ENCODE measurements around the gene ENDOG.
"Not testable (repeated sequence)": the region's sequence is repeated elsewhere in the genome, so short reads cannot be mapped to it uniquely, and the experiment has no call there.

Gene ENDOG

DNA sequence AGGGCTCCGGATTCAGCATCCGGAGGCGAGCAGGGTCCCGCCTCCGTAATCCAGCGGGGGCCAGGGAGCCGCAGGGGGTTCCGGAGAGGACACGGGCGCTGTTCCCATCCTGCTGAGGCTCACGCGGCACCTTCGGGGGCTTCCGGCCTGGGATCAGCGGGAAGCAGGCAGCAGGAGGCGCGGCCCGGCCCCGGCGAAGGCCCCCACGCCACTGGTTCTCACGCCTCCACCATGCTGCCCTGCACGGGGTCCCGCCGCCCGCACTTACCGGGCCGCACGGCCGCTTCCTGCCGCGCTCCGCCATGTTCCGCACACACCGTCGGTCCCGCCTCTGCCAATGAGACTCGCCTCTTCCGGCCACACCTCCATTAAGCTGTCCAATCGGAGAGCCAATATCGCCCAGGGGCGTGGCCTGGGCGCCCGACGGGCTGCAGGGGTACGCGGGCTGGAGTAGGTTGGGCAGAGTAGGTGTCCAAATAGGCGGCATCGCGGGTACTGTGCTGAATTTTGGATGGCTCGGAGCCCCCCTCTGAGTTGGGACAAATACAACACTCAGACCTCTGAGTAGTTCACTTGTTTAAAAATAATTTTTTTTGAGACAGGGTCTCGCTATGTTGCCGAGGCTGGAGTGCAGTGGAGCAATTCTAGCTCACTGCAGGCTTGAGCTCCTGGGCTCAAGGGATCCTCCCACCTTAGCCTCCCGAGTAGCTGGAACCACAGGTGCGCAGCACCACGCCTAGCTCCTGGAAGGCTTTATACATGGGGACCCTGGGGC, 11.4 kb downstream of the ENDOG start, which contains the start of gene SPOUT1:
Gene SPOUT1, minus strand, starts transcription at position 318 of the 775 bp plus-strand sequence. Its CDS starts 14 bp downstream, at position 304.
- FAIRE-seq: no peak

DNA sequence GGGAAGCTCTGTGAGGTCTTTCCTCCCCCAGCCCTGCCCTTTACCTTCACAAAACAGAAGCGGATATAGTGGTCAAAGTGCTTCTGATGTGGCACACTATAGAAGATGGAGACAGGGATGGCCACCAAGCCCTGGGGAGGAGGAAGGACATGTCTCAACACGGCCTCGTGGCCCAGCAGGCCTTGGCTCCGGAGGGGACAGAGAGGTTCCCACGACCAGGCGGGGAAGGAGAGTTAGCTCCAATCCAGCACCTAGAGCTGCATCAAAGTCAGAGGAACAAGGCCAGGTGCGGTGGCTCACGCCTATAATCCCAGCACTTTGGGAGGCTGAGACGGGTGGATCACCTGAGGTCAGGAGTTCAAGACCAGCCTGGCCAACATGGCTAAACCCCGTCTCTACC, 15.4 kb downstream of the ENDOG start:
- no peak for FAIRE-seq

DNA sequence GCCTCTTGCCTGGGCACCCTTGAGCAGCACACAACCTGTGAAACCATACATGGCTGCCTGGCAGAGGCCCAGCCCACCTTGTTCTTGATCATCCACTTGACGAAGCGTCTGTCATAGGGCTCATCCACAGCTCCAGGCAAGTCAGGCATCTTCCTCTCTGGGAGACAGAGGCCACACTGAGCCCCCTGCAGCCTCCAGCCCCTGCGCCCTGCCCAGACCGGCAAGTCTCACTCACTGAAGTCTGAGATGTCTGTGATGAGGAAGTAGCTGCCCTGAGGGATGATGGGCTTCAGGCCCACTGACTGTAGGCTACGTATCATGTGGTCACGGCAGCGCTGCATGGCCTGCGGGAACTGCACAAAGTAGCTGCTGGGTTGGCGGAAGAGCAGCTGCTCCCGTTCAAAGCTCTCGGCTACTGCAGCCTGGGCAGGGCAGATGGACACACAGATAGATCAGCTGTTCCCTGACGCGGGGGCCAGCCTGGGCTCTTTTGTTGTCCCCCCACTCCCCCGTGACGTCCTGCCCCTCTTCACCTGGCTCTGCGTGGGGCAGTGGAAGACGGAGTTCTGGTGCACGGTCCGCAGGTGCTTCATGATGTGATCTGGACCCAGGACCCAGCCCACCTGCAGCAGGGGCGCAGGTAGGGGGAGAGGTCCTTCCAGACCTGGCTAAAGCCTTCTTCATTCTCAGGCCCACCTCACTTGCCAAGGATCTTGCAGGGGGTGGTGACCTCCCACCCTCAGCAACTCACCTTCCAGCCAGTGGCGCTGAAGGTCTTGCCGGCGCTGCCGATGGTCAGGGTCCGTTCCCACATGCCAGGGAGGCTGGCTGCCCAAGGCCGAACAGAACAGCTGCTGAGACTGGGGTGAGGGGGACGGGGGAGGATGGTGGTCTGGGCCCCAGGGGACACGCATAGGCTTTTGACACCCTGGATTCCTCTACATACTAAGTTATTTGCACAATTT, 17.2 kb downstream of the ENDOG start:
- FAIRE-seq: no peak

DNA sequence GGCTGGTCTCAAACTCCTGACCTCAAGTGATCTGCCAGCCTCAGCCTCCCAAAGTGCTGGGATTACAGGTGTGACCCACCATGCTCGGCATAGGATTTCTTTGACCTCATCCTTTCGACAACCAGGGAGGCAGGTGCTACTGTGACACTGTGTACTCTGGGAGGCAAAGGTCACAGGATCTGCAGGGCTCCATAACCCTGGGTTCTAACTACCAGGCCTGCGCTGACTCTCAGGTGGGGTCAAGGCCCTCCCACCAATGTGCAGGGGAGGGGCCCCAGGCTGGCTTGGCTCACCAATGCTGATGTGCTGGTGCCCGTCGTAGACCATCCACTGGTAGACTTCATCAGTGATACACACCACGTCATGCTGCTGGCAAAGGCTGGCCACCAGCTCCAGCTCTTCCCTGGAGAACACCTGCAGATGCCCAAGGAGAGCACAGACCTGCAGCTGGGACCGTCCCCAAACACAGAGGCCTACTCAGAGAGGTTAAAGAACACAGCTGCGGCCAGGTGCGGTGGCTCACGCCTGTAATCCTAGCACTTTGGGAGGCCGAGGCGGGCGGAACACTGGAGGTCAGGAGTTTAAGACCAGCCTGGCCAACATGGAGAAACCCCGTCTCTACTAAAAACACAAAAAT, 18.3 kb downstream of the ENDOG start:
- FAIRE-seq: no peak

DNA sequence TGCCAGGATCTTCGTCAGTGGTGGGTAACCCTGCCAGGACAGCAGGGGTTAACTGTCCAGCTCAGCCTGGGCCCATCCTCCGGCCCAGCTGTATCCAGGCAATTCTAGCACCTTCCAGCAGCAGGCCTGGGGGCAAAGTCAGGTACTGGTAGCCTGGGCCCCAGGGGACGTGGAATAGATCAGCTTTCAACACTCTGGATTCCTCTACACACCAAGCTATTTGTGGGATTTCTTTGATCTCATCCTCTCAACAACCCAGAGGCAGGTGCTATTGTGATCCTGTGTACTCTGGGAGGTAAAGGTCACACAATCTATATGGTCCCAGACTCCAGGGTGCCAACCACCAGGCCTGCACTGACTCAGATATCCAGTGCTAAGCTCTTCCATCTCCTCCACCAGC, 20.0 kb downstream of the ENDOG start:
- no peak for FAIRE-seq

DNA sequence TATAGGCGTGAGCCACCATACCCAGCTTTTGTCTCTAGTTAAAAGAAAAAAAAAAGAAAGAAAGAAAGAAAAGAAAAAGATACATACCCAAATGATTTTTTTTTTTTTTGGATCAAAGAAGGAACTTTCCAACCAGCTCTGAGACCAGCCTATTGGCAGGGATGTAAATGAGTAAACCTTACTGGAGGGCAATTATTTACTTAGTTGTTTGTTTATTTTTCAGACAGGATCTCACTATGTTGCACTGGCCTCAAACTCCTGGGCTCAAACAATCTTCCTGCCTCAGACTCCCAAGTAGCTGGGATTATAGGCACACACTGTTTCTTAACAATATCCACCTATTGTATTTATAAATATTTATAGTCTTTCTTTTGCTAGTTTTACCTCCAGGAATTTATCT, 22.2 kb downstream of the ENDOG start:
- no peak for FAIRE-seq

DNA sequence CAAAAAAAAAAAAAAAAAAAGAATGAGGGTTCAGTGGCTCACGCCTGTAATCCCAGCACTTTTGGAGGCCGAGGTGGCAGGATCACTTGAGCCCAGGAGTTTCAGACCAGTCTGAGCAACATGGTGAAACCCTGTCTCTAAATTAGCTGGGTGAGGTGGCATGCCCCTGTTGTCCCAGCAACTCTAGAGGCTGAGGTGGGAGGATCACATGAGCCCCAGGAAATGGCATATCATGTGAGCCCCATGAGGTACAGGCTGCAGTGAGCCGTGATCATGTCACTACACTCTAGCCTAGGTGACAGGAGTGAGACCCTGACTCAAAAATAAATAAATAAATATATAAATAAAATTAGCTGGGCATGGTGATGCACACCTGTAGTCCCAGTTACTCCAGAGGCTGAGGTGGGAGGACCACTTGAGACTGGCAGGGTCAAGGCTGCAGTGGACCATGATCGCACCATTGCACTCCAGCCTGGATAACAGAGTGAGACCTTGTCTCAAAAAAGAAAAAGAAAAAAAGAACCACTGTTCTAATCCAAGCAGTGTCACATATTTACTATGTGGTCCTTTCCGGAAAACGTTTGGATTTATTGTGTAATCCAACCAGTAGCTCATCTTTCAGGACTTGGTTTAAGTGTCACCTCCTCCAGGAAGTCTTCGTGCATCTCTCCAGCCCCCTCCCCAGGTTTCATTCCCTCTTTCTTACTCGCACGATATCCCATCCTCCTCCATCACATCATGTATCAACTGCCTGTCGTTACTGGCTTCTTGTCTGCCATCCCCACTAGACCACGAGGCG, 23.6 kb downstream of the ENDOG start:
- FAIRE-seq: no peak

DNA sequence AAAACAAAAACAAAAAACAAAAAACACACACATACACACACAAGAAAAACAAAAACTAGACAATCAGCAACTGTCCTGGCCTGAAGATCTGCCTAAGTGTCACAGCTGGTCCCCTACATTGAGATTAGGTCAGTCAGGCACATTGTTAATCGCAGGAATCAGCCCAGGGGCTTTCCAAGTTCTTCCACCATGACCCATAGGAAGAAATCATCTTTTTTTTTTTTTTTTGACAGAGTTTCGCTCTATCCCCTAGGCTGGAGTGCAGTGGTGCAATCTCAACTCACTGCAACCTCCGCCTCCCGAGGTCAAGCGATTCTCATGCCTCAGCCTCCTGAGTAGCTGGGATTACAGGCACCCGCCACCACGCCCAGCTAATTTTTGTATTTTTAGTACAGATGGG, 24.9 kb downstream of the ENDOG start:
- FAIRE-seq: not testable (repeated sequence)

DNA sequence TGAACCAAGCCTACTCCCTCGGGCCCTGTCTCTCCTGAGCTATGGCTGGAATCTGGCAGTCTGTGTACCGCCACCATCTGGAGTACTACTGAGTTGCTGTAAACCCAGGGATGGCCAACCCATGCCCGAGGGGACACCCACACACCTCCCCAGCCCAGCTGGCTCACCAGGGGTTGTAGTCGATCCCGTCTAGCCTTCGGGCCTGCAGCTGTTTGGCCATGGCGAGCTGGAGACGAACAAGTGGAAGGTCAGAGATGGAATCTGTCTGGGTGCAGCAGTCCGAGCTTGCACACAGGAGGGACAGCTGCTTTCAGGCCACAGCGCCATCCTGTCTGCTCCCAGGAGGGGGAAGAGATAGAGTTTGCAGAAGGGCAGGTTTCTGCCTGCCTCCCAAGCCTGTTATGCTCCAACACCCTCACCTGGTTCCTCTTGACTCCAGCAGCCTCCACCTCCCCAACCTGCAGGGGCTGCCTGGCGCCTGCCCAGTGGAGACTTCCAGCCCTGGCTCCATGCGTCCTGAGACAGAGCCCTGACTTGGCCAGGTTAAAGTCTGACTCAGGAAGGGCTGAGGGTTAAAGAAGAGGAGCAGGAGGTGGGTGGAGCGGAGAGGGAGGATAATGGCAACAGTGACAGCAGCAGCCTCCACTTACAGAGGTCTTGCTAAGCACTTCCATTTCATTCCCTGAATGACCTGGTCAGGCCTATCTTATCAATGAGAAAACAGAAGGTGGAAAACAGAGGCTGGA, 27.1 kb downstream of the ENDOG start:
- FAIRE-seq: no peak

DNA sequence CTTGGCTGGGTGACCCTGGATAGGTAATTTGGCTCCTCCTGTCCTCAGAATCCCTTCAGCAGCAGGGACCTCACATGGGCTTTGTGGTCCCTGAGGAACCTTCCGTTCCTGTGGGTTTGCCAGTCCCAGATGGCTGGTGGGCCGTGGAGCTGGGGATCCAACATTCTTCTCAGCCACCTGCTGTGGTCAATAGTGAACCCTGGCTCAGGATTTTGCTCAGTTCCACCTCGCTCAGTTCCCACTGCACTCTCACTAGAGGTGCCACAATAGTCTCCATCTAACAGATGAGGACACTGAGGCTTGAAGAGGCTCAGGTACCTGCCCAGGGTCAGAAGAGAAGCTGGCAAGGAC, 28.4 kb downstream of the ENDOG start:
- FAIRE-seq: no peak

DNA sequence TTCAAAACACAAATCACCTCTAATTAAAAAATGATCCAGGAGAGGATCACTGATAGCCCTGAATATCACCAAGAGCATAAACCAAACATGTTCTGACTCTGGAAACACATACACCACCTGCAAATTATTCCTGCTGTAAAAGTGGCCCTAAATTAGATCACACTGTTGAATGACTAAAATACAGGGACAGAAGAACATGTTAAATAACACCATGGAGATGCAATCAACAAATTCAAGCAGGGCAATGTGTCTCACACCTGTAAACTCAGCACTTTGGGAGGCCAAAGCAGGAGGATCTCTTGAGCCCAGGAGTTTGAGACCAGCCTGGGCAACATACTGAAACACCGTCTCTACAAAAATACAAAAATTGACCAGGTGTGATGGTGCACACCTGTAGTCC, 29.5 kb downstream of the ENDOG start:
- no peak for FAIRE-seq

DNA sequence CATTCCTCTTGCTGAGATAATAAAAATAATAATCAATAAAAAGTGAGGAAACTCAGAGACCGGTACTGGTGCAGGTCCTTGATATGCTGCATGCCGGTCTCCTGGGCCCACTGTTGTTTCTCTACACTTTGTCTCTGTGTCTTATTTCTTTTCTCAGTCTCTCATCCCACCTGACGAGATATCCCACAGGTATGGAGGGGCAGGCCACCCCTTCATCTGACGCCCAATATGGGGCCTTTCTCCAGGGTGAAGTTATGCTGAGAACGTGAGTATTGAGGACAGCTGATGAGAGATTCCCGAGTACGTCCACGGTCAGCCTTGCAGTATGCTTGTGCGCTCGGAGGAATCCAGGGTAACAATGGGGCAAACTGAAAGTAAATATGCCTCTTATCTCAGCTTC, 32.7 kb downstream of the ENDOG start:
- FAIRE-seq: not testable (repeated sequence)

DNA sequence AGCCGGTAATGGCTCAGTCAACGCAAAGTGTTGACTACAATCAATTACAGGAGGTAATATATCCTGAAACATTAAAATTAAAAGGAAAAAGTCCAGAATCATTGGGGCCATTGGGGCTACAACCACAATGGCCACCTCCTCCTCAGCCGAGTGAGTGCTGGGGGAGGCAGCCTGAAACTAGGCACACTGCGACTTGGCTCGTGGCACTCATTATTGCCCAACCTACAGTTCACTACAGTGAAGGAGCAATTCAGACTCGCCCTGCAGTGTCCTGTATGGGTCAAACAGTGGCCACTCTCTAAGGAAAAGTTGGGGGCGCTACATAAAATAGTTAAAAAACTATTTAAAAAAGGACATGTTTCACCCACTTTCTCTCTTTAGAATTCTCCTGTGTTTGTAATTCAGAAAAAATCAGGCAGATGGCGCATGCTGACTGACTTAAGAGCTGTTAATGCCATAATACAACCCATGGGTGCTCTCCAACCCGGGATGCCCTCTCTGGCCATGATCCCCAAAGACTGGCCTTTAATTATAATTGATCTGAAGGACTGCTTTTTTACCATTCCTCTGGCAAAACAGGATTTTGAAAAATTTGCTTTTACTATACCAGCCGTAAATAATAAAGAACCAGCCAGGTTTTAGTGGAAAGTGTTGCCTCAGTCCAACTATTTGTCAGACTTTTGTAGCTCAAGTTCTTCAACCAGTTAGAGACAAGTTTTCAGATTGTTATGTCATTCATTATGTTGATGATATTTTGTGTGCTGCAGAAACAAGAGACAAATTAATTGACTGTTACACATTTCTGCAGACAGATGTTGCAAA, 33.7 kb downstream of the ENDOG start:
- FAIRE-seq: not testable (repeated sequence)

DNA sequence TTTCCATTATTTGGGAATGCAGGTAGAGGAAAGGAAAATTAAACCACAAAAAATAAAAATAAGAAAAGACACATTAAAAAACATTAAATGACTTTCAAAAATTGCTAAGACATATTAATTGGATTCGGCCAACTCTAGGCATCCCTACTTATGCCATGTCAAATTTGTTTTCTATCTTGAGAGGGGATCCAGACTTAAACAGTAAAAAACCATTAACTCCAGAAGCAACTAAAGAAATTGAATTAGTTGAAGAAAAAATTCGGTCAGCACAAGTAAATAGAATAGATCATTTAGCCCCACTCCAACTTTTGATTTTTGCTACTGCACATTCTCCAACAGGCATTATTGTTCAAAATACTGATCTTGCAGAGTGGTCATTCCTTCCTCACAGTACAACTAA, 34.3 kb downstream of the ENDOG start:
- FAIRE-seq: not testable (repeated sequence)

DNA sequence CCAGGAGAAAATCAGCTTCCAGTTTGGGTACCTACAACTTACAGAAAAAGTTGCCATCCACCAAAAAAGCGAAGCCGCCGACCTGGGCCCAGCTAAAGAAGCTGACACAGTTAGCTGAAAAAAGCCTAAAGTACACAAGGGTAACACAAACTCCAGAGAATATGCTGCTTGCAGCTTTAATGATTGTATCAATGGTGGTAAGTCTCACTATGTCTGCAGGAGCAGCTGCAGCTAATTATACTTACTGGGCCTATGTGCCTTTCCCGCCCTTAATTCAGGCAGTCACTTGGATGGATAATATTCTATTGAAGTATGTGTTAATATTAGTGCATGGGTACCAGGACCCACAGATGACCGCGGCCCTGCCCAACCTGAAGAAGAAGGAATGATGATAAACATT, 36.2 kb downstream of the ENDOG start:
- FAIRE-seq: not testable (repeated sequence)

DNA sequence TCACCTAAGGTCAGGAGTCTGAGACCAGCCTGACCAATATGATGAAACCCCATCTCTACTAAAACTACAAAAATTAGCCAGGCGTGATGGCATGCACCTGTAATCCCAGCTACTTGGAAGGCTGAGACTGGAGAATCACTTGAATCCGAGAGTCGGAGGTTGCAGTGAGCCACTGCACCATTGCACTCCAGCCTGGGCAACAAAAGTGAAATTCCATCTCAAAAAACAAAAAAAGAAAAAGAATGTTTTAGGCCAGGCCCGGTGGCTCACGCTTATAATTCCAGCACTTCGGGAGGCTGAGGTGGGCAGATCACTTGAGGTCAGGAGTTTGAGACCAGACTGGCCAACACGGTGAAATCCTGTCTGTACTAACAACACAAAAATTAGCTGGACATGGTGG, 40.2 kb downstream of the ENDOG start:
- FAIRE-seq: not testable (repeated sequence)

DNA sequence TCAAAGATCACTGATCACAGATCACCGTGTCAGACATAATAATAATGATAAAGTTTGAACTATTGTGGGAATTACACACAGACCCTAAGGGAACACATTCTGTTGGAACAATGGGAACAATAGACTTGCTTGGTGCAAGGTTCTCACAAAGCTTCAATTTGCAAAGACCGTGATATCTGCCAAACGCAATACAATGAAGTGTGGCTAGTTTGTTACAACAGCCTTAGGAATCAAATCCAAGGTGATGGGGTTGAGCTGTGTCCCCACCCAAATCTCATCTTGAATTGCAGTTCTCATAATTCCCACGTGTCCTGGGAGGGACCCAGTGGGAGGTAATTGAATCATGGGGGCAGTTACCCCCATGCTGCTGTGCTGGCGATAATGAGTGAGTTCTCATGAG, 42.6 kb downstream of the ENDOG start:
- no peak for FAIRE-seq

DNA sequence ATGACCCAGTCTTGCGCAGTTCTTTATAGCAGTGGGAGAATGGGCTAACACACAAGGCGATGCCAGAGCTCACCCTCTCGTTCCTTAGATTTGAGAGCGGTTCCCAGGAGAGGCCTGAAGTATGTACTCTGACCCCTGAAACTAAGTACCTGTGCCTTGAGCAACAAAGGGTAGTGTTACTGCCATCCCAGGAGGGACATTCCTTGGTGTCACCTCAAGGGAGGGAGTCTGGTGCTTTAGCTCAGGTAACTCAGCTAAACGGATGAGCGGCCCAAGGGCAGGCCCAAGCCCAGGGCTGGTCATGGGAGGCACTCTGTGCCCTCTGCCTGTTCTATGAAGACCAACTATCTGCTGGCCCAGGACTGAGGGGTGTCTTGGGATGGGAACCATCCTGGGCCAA, 43.2 kb downstream of the ENDOG start:
- no peak for FAIRE-seq

DNA sequence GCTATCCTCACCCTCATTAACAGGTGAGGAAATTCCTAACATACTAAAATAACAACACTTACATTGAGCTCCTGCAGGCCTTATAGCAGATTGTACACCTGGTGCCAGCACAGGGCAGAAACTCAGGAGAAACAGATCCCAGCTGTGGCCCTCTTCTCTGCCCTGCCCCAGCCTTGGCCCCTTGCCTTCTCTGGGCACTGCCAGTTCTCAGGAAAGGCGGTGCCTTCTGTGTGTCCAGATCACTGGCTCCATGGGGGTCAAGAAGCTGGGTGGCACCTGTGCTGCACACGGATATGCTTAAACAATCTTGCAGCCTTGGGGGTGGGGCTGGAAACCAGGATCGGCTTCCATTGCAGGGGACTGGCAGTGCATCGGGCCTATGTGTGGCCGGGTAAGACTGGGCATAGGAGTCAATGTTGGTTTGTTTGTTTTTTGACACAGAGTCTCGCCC, 44.1 kb downstream of the ENDOG start:
- no peak for FAIRE-seq

DNA sequence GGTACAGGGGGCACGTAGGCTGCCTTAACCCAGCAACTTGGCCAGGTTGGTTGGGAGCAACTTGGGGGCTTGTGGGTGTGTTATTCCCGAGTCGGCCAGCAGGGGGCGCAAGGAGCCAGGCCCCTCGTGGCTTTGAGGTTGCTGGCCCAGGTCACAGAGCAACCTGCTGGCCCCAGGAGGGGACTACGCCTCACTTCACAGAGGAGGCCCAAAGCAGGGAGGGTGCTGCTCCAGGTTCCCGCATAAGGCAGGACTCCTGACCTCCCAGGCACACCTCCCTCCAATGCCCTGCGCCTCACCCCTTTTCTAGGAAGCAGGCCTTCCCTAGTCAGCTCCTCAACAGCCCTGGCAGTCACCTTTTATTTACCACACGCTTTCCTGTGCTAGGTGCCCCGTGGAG, 45.3 kb downstream of the ENDOG start:
- FAIRE-seq: no peak
